Stimulated activated CD8-positive, alpha-beta memory T cell treated with anti-CD3 and anti-CD28 coated beads, Interleukin-15, amount 100 ng/mL, for 48 hours (primary cell): ENCODE data around the gene SLC5A5.
A peak's percentile ranks its signal among the peaks of the same experiment; 100 is the strongest.

Experiments
- DNase-seq, 2 donors: peaks; one replicate each; pipeline ENCODE4 v3.0.0-alpha.2; 2020; ENCODE audit warnings: low read depth in 2 of 2

SLC5A5 gene

GRCh38 chr19:17871878-17872250, at the start of gene SLC5A5:
Gene SLC5A5 (plus strand): TSS chr19:17871945. CDS start chr19:17872320, 375 bp downstream.
- no peak for DNase-seq

GRCh38 chr19:17824339-17824738, 47.4 kb upstream of the SLC5A5 start:
- DNase-seq, result no peak

DNA sequence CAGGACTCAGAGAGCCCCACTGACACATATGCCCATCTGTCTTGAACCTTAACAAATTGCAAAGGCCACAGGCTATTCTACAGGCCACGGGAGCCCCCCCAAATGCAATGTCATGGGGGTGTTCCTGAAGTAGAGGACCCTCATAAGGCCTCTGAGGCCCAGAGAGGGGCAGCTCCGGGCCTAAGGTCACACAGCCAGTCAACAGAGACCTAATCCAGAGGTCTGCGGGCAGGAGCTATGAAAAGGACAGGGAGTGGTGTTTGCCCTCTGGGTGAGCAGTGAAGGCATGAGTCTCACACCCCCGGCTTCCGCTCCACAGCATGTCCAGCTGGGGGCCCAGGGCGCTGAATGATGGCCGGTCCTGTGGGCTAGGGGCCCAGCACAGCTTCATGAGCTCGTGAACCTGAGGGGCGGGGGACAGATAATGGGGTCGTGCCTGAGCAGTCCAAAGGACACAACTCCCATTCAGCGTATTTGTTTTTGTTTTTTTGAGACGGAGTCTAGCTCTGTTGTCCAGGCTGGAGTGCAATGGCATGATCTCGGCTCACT, 45.2 kb upstream of the SLC5A5 start:
- no peak for DNase-seq

- DNase-seq, result no peak
Observed at GRCh38 chr19:17829855-17830566, 41.7 kb upstream of the SLC5A5 start.

DNA sequence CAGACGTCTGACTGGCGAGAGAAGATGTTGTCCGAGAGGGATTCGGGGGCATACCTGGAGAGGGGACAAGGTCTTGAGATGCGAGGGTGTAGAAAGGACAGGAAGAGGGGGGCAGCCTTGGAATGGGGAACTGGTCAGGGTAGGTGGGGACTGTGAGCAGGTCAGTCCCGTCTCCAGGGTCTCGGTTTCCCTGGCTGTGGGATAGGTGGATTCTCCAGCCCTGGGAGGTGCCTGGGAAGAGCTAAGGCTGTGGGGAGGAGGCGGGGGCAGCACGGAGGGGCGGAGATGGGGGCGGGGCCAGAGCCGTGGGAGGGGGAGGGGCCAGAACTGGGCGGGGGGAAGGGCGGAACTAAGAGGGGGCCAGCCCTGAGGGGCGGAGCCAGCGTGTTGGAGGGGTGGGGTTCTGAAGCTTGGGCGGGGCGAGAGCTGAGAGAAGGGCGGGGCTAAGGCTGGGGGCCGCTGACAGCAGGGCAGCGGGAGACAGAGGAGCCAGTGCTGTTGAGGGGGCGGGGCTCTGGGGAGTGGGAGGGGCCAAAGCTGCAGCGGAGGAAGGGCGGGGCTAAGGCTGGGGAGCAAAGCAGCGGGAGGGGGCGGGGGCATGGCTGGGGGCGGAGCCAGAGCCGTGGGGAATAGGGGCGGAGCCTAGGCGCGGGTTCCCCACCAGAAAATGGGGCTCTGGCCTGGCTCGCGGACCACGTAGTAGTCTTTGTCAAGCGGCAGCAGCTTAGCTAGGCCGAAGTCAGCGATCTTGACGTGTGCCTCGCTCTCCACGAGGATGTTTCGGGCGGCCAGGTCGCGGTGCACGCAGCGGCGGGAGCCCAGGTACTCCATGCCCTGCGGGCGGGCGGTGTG, 41.0 kb upstream of the SLC5A5 start:
- DNase-seq, result peak; percentile 38 to 46

GRCh38 chr19:17831419-17831888, 40.3 kb upstream of the SLC5A5 start:
- no peak for DNase-seq

DNA sequence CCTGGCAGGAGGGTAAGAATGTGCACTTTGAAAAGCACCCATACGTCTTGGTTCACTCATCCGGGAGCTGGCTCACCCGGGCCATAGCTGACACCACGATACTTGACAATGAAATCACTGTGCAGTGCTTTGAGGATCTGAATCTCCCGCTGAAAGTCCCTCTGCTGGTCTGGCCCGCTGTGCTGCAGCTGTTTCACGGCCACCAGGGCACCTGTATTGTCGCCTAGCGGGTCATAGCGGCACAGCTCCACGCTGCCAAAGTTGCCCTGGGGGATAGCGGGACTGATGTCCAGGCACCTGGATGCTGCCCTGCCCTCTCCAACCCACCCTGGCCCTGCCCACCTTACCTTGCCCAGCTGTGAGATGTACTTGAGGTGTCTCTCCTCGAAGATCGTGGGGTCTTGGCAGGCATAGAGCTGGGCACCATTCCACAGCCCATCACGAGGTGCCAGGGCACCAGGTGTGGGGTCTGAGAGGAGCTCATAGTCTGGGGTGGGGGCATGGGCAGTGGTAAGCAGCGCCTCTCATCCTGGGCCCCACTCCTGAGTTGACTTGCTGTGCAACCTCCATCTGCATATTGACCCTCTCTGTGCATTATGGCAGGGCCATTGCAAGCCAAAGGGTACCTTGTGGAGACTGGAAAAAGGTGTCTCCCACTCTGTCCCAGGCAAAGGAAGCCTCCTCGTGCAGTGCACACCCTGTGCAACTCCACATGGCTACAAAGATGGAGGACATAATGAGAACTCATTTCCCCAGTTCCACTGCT, 39.1 kb upstream of the SLC5A5 start:
- no peak for DNase-seq

- DNase-seq, result no peak
Observed at GRCh38 chr19:17834350-17835181, 37.2 kb upstream of the SLC5A5 start.

- no peak for DNase-seq
Observed at GRCh38 chr19:17835182-17836006, 36.4 kb upstream of the SLC5A5 start.

- no peak for DNase-seq
Observed at GRCh38 chr19:17836530-17836929, 35.2 kb upstream of the SLC5A5 start.

DNA sequence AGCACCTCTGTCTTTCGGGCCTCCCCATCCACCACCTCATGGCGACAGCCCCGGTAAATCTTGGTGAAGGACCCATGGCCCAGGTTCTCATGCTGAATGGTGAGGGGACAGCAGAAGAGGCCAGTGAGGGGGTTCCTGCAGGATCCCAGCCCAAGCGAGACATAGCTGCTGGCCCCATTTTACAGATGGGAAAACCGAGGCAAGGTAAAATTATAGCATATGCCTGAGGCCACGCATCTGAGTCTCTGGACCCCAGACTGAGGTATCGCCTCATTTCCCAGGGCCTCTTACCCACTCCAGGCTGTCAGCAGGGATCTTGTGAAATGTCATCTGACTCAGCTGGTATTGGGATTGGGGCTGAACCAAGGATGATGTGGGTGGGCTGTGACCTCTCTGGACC, 33.8 kb upstream of the SLC5A5 start:
- no peak for DNase-seq

- DNase-seq, result no peak
Observed at GRCh38 chr19:17840019-17840418, 31.7 kb upstream of the SLC5A5 start.

GRCh38 chr19:17841371-17841809, 30.4 kb upstream of the SLC5A5 start:
- DNase-seq, result no peak

GRCh38 chr19:17841810-17842662, 29.7 kb upstream of the SLC5A5 start:
- DNase-seq, result peak; percentile 46 to 52

DNA sequence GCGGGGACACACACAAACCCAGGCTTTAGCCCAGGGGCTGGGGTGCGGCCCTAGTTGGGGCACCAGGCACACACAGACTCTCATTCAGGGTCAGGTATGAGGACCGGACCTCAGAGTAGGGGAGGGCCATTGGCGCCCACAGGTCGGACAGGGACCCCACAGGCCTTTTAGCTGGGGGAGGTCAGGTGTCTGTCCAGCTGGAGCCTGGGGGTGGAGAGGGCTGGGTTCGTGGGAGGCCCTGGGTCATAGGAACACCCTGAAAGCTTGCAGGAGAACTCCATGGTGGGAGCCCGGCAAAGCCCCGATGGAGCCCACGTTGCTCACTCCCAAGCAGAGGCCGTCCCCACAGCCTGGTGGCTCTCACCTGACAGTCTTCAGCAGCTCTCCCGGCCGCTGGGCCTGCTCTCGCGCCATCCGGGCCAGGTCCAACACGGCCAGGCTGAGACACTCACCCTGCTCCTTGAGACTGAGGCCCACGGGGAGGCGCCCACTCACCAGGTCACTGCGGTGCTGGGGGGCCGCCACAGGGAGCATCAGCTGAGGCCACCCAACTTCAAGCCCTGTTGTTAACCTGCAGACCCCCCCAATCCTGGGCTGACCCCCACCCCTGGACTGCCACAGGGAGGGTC, 29.0 kb upstream of the SLC5A5 start:
- no peak for DNase-seq

DNA sequence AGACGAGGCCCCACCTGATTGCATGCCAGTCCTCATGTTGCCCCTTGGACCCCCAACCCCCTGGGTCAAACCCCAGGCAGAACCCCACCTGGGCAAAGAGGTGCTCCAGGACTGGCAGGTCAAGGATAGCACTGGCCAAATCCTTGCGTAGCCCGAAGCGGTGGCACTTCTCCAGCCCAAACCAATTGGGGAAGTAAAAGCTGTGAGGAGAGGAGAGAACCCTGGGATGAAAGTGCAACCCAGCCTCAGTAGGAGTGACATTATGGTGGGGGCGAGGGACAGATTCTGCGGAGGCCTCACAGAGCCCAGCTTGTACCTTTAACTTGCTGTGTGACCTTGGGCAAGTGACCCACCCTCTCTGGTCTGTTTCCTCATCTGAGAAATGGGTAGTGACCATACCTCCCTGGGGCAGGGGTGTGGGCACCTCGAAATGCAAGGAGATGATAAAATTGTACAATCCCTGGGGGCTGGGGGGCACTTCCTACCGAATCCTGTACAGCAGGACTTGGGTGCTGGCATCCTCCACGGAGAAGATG, 28.4 kb upstream of the SLC5A5 start:
- no peak for DNase-seq

DNA sequence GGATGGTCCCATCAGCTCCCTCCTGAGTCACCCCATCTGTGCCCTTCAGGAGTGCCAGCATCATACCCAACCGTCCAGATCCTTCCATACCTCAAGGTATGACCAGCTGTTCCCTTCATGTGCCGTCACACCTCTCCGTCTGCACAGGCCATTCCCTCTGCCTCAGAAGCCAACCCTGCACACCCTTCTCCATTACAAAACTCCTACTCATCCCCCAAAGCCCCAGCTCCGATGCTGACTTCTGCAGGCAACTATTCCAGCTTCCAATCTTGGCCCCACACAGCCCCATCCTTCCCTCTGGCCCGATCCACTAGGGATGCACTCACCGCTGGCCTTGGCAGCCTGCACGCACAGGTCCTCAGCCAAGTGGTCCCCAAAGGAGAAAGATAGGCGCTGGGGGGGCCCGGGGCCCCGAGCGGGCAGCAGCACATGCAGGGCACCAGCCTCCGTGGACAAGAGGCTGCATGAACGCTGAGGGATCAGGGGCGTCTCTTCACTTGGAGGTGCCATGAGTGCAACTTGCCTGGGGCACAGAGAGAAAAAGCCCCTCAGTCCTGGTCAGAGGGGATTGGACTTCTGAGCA, 27.7 kb upstream of the SLC5A5 start:
- no peak for DNase-seq

- DNase-seq, result no peak
Observed at GRCh38 chr19:17846146-17846545, 25.6 kb upstream of the SLC5A5 start.
